ENCODE results near the gene TLE1. TPM values are rescaled to one million over a fixed set of nuclear protein-coding genes. Genes with fewer than 3 reads are reported as not detected.

The TLE1 gene
- total RNA-seq, 3 donors from 2014 or later, result 42.9 to 51.8 (median 47.3) TPM

DNA sequence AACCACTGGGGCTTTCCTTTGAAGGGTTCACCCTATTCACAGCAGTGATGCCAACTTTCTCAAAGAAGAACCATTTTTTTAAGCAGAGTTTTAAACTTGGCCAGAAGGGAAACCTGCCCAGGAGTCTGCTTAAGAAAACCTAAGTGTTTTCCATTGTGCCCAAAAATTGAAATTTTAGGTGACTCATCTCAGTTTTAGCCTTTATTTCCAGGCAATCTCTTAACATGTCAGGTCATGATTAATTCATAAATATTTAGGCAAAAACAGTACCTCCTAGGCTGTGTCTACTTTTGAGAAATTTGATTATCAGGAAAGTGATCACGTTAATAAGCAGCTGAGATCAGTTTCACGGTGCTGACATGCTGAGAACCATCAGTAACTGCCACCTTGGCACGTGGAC lies 61.9 kb downstream of the TLE1 start:
- H3K4me3 ChIP-seq, result no peak overlapping the region
- no peak for DNase-seq
- H3K36me3 ChIP-seq (ENCODE audit: low read depth), result no peaks in the 10 kb centered on the region
- intact Hi-C loops (cut with DNase I, micrococcal nuclease), result no loop called here
- TF ChIP-seq, protein P1, sequence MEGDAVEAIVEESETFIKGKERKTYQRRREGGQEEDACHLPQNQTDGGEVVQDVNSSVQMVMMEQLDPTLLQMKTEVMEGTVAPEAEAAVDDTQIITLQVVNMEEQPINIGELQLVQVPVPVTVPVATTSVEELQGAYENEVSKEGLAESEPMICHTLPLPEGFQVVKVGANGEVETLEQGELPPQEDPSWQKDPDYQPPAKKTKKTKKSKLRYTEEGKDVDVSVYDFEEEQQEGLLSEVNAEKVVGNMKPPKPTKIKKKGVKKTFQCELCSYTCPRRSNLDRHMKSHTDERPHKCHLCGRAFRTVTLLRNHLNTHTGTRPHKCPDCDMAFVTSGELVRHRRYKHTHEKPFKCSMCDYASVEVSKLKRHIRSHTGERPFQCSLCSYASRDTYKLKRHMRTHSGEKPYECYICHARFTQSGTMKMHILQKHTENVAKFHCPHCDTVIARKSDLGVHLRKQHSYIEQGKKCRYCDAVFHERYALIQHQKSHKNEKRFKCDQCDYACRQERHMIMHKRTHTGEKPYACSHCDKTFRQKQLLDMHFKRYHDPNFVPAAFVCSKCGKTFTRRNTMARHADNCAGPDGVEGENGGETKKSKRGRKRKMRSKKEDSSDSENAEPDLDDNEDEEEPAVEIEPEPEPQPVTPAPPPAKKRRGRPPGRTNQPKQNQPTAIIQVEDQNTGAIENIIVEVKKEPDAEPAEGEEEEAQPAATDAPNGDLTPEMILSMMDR (IDR thresholded peaks at IDR 0.05), result no peak
- ATAC-seq, result no peak
- H3K9me3 ChIP-seq, result no peaks in the 10 kb centered on the region
- H3K4me1 ChIP-seq (ENCODE audit: low read depth), result no peaks in the 10 kb centered on the region

DNA sequence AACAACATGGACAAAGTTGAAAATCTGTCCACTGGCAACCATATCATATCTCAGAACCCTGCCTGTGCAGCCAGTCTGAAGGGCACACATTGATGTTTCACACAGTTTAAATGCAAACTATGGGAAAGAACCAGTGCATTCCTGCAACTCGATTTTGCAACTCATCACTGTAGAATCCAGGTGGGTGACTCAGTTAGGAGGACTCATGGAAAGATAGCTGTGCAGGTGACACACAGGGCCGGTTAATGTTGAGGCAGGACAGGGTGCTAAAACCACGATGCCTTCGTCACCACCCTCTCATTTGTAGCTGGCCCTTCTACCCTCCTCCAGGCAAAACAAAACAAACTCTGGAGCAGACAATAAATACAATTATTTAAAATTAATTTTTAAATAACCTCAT lies 62.8 kb downstream of the TLE1 start:
- Histone ChIP-seq H3K4me1 (ENCODE audit: low read depth) (no peaks in the 10 kb centered on the region), H3K36me3 (ENCODE audit: low read depth) (no peaks in the 10 kb centered on the region), H3K4me3 (no peak overlapping the region), H3K9me3 (no peaks in the 10 kb centered on the region)
- intact Hi-C loops (cut with DNase I, micrococcal nuclease), result no loop called here
- TF ChIP-seq, protein P1 (IDR thresholded peaks at IDR 0.05), result no peak
- DNase-seq (no peak), ATAC-seq (no peak)

DNA sequence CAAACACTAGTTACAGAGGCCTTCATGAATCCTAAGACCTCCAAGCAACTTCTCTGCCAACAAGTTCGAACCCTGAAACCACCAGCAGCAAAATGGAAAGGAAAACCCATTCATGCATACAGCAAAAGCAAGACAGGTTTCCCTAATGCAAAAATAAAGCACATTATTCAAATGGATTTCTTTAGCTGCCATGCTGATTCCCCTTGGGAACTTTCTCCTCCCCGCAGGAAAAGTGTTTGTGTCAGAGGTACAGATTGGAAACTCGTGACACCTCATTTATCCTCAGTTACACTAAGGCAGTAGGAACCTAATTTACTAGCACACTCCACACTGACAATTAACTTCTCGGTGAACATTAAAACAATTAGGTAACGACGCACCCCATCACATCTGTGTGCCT lies 63.4 kb downstream of the TLE1 start:
- no peak for DNase-seq
- Histone ChIP-seq H3K4me1 (ENCODE audit: low read depth) (no peaks in the 10 kb centered on the region), H3K36me3 (ENCODE audit: low read depth) (no peaks in the 10 kb centered on the region), H3K9me3 (no peaks in the 10 kb centered on the region), H3K4me3 (no peak overlapping the region)
- intact Hi-C loops (cut with DNase I, micrococcal nuclease), result no loop called here
- TF ChIP-seq, protein P1 (IDR thresholded peaks at IDR 0.05), result no peak
- ATAC-seq, result no peak

GRCh38 chr9:81623778-81624177 lies 65.6 kb downstream of the TLE1 start:
- H3K4me1 ChIP-seq (ENCODE audit: low read depth), result no peaks in the 10 kb centered on the region
- no peak overlapping the region for H3K4me3 ChIP-seq
- H3K9me3 ChIP-seq, result no peaks in the 10 kb centered on the region
- TF ChIP-seq, protein P1 (IDR thresholded peaks at IDR 0.05), result no peak
- ATAC-seq, result no peak
- no peak for DNase-seq
- no peaks in the 10 kb centered on the region for H3K36me3 ChIP-seq (ENCODE audit: low read depth)
- intact Hi-C loops (cut with DNase I, micrococcal nuclease), result no loop called here

GRCh38 chr9:81622471-81623255 lies 66.7 kb downstream of the TLE1 start:
- H3K9me3 ChIP-seq, result no peaks in the 10 kb centered on the region
- no peak for DNase-seq
- no peaks in the 10 kb centered on the region for H3K4me1 ChIP-seq (ENCODE audit: low read depth)
- ATAC-seq, result no peak
- H3K4me3 ChIP-seq, result no peak overlapping the region
- no peaks in the 10 kb centered on the region for H3K36me3 ChIP-seq (ENCODE audit: low read depth)
- TF ChIP-seq, protein P1 (IDR thresholded peaks at IDR 0.05), result no peak
- intact Hi-C loops (cut with DNase I, micrococcal nuclease), result no loop called here
